Activated CD4-positive, CD25-positive, alpha-beta regulatory T cell treated with anti-CD3 and anti-CD28 coated beads, Interleukin-2, amount 50 U/mL, for 16 hours (primary cell): Measurements from ENCODE around the gene CMTM3.
"Not testable (repeated sequence)": the region's sequence is repeated elsewhere in the genome, so short reads cannot be mapped to it uniquely, and the experiment has no call there.

ENCODE experiments used
- DNase-seq: peaks from one replicate; pipeline ENCODE4 v3.0.0-alpha.2; 2020; ENCODE audit warnings: low read depth, low spot score

CMTM3 gene

DNA sequence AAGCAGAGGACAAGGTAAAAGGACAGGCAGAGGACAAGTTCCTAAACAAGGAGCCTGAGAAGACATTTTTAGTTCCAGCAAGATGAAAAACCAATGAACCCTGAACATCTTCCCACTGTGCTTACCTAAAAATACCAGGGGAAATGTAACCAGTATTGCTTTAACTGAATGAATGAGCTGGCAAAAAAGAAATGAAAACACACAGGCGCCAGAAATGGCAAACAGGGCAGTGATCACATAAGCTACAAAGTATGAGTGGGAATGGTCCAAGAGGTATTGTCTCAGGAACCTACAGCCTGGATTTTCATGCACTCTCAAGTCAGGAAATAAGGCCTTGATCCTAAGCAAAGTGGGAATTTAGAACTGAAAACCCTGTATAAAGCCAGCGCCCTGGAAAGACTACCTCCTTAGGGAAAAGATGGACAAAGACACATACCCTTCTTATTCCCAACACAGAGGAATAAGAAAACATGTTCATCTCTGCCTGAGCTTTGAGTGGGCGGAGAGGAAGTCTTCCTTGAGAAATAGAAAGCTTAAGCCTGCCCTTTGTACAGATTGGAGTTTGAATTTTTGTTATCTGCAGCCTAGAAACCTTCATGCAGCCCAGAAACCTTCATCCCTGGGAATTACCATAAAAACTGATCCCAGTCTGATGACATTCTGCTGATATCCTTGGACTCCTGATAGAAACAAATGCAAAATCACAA lies 23.1 kb upstream of the CMTM3 start:
- no peak for DNase-seq

DNA sequence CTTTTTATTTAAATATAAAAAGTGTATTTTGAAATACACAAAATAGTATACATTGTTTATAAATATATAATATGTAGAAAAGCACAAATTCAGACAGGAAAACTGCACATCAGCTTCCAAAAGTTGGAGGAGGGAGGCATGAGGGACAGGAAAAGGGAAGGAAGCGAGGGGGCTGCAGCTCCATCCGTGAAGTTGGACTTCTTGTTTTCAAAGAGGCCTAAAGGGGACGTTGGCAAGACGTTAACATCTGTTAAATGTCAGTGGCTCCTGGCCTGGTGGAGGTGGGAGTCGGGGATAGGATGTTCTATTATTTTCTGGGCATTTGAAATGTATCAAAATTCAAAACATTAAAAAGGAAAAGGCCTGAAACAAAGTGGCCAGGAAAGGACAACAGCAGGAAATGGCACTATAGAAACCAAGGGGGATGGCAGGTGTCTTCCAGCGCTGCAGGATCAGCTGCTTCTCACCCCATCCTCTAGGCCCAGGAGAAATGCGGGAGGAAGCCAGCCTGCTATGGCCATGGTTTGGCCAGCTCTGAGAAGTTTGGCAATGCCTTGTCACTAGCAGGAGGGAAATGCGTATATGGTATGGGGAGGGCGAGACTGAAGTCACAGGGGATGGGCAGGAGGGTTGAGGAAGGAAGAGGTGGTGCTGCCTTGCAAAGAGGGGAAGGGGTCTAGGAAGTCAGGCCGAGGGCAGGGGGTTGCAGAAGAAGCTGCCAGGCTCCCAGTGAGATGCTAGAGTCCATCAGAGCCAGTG lies 18.8 kb upstream of the CMTM3 start:
- no peak for DNase-seq

DNA sequence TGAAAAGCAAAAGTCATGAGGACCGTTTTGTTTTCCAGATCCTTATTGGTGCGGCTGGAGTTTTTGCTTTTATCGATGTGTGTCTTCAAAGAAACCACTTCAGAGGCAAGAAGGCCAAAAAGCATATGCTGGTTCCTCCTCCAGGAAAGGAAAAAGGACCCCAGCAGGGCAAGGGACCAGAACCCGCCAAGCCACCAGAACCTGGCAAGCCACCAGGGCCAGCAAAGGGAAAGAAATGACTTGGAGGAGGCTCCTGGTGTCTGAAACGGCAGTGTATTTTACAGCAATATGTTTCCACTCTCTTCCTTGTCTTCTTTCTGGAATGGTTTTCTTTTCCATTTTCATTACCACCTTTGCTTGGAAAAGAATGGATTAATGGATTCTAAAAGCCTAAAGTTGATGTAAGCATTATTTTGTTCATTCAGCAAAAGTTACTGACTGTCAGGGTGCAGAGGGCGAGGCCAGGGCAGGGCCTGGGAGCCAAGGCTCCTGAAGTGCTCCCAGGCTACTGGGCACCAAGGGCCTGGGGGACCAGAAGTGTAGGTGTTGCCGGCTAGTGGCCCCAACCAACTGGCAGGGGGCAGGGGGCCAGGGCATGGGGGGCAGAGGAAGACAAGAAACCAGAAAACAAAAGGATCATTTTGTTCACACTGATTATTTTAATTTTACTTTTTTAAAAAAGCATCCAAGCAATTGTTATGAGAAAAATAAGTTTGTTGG lies 16.5 kb upstream of the CMTM3 start:
- no peak for DNase-seq

DNA sequence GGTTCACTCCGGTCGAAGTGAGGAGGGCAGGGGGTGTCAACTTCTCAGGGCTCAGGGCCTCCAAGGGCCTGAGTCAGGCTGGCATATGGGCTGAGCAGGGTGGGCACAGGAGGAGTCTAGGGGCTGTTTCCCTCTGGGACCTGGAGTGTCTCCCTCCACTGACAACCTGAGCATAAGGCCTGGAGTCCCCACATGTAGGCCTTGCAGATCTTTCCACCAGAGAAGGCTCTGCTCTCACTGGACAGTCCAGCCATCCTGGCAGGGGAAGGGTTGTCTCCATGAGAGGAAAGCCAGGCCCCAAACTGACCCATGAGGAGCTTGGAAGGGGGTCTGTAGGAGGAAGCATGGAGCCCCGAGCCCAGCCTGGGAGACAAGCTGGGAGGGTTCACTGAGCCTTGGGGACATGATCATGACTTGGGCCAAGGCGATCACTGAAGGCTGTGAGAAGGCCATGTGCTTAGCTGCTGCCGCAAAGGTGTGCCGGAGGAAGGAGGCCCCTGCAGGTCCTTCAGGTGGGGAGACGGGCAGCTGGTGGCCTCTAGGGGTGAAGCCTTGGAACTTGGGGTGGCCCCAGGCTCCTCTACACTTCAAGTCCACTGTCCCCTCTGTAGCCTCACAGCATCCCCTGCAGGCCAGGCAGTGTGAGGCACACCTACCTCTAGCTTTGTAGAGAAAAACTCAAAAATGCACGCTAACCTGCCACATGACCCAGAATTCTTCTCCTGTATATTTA lies 15.4 kb upstream of the CMTM3 start:
- no peak for DNase-seq

DNA sequence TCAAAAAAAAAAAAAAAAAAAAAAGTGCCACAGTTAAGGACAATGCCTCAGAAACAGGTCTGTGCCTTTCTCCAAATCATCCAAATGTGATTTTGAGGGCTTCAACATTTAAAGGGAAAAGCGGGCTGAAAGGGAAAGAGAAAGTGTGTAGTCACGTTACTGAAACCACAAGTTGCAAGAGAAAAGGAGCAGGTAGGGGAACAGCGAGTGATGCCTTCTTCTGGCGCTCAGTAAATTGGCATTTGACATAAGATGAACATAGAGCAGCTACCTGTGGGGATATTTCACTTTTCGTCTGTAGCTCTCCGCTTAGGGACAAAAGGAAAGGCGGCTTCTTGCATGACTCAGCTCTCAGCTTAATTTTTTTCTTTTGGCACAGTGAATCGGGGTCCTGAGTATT lies 14.2 kb upstream of the CMTM3 start:
- DNase-seq: no peak

DNA sequence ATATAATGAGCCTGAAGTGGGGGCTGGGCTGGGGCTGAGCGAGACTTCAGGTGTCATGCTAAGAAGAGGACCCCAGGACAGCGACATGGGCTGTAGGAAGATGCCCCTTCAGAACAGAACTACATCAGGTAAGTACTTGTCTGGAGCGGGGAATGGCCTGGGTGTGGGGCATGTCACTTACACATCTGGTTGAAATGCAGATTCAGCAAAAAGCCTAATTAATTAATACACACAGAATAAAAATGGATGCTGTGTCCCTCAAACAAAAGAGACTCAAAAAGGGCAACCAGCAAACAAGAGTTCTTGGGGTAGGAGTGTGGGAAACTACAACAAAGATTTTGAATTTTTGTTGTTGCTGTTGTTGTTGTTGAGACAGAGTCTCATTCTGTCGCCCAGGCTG lies 13.5 kb upstream of the CMTM3 start:
- no peak for DNase-seq

DNA sequence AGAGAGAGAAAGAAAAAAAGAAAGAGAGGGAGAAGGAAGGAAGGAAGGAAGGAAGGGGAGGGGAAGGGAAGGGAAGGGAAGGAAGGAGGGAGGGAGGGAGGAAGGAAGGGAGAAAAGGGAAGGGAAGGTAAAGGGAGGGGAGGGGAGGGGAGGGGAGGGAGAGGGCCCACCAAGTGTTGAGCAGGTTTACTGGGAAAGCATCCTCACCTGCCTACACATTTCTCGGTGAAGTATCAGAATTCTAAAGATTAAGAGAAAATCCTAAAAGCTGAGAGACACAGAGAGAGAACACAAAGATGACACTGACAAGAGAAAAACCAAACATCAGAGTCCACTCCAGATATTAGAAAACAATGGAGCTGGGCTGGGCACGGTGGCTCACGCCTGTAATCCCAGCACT lies 12.3 kb upstream of the CMTM3 start:
- no peak for DNase-seq

DNA sequence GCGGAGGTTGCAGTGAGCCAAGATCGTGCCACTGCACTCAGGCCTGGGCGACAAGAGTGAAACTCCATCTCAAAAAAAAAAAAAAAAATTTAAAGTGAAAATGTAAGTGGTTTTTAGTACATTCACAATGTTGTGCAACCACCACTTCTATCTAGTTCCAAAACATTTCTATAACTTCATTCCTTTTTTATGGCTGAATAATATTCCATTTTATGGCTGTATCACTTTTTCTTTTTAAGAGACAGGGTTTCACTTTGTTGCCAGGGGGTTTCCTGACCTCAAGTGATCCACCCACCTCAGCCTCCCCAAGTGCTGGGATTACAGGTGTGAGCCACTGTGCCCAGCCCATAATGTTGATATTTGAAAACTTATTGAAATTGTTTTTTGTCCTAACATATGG lies 11.7 kb upstream of the CMTM3 start:
- no peak for DNase-seq

DNA sequence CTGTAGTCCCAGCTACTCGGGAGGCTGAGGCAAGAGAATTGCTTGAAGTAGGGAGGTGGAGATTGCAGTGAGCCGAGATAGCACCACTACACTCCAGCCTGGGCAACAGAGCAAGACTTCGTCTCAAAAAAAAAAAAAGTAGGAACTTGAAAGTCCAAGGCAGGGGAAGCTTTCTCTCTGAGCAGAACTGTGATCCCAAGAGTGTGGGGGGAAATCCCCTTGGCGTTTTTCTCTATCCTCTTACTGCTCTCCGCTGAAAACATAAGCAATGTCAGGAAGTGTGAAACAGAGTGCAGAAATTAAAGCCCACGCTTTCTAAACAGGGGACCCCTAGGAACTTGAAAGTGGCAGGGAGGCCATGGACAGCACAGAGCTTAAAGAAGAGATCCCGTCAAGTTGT lies 9.8 kb upstream of the CMTM3 start:
- no peak for DNase-seq

DNA sequence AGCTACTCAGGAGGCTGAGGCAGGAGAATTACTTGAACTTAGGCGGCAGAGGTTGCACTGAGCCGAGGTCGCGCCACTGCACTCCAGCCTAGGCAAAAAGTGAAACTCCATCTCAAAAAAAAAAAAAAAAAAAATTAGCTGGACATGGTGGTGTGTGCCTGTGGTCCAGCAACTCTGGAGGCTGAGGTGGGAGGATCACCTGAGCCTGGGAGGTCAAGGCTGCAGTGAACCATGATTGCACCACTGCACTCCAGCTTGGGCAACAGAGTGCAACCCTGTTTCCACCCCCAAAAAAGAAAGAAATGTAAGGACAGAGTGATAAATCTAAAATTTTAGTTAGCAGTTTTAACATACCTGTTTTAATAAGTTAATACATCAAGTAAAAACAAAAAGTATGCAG lies 7.9 kb upstream of the CMTM3 start:
- not testable (repeated sequence) for DNase-seq

DNA sequence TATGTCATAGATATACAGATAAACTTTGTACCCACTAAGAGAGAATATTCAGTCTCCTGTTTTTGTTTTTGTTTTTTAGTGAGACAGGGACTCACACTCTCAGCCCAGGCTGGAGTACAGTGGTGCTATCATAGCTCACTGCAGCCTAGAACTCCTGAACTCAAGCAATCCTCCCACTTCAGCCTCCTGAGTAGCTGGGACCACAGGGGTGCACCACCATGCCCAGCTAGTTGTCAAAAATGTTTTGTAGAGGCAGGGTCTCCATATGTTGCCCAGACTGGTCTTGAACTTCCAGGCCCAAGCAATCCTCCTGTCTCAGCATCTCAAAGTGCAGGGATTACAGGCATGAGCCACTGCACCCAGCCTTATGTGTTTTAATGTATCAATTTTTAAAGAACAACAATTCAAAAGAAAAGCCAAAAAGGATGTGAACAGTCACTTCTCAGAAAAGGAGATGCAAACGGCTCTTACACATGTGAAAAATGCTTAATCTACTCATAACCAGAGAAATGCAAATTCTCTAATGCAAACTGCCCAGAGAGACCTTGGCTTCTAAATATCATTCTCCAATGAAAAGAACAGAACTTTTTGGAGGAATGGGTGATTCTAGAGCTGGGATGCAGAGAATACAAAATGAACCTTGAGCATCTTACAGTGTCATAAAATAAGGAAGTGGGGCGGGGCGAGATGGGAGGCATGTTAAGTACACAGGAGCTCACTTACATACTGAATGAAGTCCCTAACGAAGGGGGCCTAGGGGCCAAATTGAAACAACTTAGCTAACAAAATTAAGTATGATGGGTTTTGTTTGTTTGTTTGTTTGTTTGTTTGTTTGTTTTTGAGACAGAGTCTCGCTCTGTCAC lies 7.3 kb upstream of the CMTM3 start:
- DNase-seq: no peak

DNA sequence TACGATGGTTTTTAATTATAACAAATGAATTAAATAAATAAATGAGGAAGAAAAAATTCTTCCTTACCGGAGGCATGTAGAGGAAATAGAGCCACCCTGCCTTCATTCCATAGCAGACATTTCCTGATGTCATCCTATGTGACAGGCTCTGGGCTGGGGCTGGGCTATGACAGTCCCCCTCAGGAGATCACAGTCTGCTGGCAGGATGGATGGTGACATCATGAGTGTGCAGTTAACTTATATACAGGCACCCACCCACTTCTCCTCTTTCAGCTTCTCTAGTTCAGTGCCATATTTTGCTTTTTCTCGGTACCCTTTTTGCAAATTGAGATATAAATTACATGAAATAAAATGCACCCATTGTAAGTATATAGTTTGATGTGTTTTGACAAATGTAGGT lies 6.4 kb upstream of the CMTM3 start:
- no peak for DNase-seq

DNA sequence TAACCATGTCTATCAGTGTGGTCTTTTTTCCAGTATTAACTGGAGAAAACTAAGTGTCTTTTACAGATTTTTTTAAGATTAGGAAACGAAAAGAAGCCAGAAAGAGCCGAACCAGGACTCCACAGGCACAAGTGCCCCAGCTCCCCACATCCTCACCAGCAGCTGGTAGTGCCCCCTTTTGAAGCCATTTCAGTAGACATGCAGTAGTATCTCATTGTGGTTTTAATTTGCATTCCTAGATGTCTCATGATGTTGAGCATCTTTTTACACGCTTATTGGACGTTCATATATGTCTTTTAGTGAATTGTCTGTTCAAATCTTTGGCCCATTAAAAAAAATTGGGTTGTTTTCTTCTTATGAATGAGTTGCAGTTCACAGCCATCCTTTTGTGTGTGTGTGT lies 4.8 kb upstream of the CMTM3 start:
- DNase-seq: no peak

DNA sequence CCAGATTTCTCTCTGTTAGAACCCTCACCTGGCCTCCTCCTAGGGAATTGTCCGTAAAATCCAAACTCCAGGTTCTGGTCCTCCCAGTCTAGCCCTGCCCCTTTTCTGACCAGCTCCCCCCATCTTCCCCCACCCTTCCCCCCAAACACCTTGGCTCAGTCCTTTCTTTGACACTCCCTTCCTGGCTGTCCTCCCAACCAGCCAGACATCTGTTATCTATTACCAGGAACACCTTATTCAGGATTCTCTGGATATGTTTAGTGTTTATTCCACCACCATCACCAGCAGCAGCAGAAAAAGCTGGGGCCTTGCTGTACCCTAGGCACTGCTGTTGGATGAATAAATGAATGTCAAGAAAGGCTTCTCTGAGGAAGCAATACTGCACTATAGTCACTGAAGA lies 4.0 kb upstream of the CMTM3 start:
- no peak for DNase-seq

DNA sequence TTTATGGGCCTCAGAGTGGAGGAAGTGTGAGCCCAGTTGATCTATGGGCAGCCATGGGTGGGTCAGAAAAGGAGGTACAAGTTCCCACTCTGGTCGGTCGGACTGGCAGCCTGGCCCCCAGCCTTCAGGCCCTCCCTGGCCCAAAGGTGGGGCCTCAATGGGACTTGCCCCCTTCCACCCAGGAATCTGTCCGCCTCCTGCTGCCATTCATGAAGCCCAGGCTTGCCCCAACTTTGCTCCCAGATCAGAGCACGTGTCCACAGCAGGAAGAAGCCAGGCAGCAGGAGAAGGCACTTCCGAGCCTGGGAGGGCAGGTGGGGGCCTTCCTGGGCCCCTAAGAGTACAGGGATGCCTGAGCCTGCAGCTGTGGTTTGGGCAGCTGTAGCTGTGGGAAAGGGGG lies 3.0 kb upstream of the CMTM3 start:
- no peak for DNase-seq

DNA sequence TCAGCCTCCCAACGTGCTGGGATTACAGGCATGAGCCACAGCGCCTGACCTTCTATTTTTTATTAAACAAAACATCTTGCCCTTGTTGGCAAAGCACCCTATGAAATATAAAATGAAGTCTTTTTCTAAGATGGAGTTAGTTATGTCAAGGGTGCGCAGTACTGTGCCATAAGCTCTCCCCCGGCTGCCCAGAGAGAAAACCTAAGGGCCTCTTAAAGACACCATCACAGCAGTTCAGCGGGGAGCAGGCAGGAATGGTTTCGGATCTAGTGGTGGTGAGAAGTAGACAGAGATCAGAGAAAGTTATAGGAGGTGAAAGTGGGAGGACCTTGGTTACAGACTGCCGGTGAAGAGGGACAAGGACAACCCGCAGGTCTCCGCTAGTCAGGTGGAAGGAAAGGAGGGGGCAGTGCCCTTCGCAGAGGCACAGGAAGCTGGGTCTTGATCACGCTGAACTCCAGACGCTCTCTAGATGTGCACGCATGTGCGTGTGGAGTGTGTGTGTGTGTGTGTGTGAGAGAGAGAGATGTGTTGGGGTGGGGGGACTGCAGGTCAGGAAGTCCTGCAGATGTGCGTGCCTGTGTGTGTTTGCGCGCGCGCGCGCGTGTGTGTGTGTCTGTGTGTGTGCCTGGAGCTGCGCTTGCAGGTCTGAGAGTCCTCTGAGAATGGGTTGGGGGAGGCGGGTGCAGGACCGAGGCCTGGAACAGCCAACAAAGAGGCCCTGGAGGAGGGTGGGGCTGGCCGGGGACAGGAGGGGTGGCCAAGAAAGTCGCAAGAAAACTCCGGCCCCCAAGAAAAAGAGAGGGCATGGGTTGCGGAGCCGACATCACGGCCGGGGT lies 748 bp upstream of the CMTM3 start:
- peak; percentile 57 for DNase-seq

DNA sequence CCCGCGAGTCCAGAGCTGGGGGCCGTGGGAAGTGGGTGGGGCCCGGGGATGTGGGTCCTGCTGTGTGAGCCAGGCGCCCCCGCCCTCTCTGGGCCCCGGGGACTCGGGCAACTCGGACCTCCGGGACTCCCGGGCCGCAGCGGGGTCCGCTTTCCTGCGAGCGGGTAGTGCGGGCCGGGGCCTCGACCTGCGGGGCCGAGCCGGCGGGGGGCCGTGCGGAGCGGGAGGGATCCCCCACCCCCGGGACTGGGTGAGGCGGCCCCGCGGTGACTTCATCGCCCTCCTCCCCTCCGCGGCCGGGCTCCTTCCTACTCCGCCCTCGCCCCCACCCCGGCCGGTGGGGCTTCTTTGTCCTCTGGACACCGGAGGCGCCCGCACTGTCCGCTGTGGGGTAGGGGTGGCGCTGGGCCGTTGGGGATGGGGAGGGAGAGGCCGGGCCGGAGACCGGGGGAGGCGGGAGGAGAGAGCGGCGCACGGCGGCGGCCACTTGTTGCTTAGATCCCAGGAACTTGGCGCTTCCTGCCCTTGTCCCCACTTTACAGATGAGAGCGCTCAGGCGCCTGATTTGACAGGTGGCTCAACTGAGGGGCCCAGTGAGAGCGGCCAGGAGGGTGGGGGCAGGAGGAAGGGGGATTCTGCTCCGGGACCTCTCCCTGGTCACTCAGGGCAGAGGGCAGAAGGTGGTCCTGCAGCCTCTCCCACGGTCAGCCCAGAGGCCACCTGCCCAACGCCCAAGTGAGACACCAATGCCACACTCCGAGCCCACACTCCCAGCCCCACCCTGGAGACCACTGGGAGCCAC lies 874 bp downstream of the CMTM3 start:
- no peak for DNase-seq

DNA sequence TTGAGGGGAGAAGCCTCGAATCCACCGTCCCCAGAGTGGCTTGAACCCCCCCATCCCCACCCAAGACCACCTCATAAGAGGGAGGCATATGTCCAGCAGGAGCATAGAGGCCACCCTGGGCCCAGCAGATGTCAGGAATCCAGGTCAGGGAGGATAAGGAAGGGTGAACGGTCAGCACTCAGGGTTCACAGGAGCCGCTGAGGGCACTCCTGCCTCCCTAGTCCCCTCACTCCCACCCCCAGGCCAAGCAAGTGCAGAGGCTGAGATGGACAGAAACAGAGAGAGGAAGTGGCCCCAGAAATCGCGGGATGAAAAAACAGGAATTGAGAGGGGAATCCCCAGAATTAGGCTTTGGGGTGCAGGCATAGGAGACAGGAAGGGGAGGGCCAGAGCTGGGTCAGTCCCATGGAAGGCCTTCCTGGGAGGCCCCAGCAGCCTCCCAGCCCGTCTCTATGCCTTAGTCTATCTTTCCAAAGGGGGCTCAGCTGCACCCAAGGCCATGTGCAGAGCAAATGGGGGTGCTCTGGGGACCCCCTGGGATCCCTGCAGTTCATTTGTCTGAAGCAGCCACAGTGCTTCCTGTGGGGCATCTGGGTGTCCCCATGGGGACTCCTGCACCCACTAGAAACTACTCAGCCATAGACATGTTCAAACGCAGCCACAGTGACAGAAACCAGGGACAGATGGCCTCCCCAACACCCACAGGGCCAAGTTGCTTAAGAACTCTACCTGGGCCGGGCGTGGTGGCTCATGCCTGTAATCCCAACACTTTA lies 1.7 kb downstream of the CMTM3 start:
- no peak for DNase-seq
